ENCODE measurements around the gene VWA5B1.

Gene VWA5B1

GRCh38 chr1:20381045-20381641 lies 90.5 kb downstream of the VWA5B1 start:
- H3K4me2 ChIP-seq (ENCODE audit: low read depth, low read length): no peak overlapping the region
- no peak overlapping the region for H3K4me3 ChIP-seq (ENCODE audit: low read length)
- no peak overlapping the region for H3K9ac ChIP-seq (ENCODE audit: low read length)
- peaks cover 93% of the 10 kb centered on the region for H3K27me3 ChIP-seq (replicated peaks; ENCODE audit: insufficient read depth, low read length)
- H3K27ac ChIP-seq (ENCODE audit: low read length): no peak overlapping the region
- no peaks in the 10 kb centered on the region for H3K79me2 ChIP-seq (ENCODE audit: low read length)
- TF ChIP-seq CTCF (IDR thresholded peaks at IDR 0.05; ENCODE audit: low read length) (no peak), EZH2phosphoT487 (IDR thresholded peaks at IDR 0.05; ENCODE audit: low read length) (no peak), EZH2 (optimal IDR thresholded peaks at IDR 0.05; ENCODE audit: low read depth, low read length) (no peak)
- H3K9me3 ChIP-seq (replicated peaks; ENCODE audit: insufficient read depth, low read length): no peaks in the 10 kb centered on the region
- H3K4me1 ChIP-seq (ENCODE audit: low read length): no peaks in the 10 kb centered on the region
- no peaks in the 10 kb centered on the region for H3K9me2 ChIP-seq (replicated peaks; ENCODE audit: insufficient read depth, low read length)
- H2AFZ ChIP-seq (ENCODE audit: low read length): no peak overlapping the region
- no peaks in the 10 kb centered on the region for H3F3A ChIP-seq (ENCODE audit: insufficient read depth, low read length)
- H3K36me3 ChIP-seq (replicated peaks; ENCODE audit: insufficient read depth, low read length): no peaks in the 10 kb centered on the region
- no peaks in the 10 kb centered on the region for H4K20me1 ChIP-seq (ENCODE audit: insufficient read depth, low read length)
- DNase-seq: no peak

- Histone ChIP-seq H3K9ac (ENCODE audit: low read length) (no peak overlapping the region), H4K20me1 (ENCODE audit: insufficient read depth, low read length) (no peaks in the 10 kb centered on the region), H3K9me3 (replicated peaks; ENCODE audit: insufficient read depth, low read length) (no peaks in the 10 kb centered on the region), H3K9me2 (replicated peaks; ENCODE audit: insufficient read depth, low read length) (no peaks in the 10 kb centered on the region), H3K27me3 (replicated peaks; ENCODE audit: insufficient read depth, low read length) (peaks cover 95% of the 10 kb centered on the region), H3K36me3 (replicated peaks; ENCODE audit: insufficient read depth, low read length) (no peaks in the 10 kb centered on the region), H2AFZ (ENCODE audit: low read length) (no peak overlapping the region), H3K4me1 (ENCODE audit: low read length) (no peaks in the 10 kb centered on the region), H3K79me2 (ENCODE audit: low read length) (no peaks in the 10 kb centered on the region), H3K4me2 (ENCODE audit: low read depth, low read length) (no peak overlapping the region), H3K27ac (ENCODE audit: low read length) (no peak overlapping the region), H3K4me3 (ENCODE audit: low read length) (no peak overlapping the region), H3F3A (ENCODE audit: insufficient read depth, low read length) (no peaks in the 10 kb centered on the region)
- no peak for DNase-seq
- TF ChIP-seq EZH2phosphoT487 (IDR thresholded peaks at IDR 0.05; ENCODE audit: low read length): no peak
- no peak for TF ChIP-seq EZH2 (optimal IDR thresholded peaks at IDR 0.05; ENCODE audit: low read depth, low read length)
- no peak for TF ChIP-seq CTCF (IDR thresholded peaks at IDR 0.05; ENCODE audit: low read length)
These were observed 91.3 kb downstream of the VWA5B1 start for GRCh38 chr1:20381961-20382360.

- Histone ChIP-seq H3K27me3 (replicated peaks; ENCODE audit: insufficient read depth, low read length) (peaks cover 95% of the 10 kb centered on the region), H4K20me1 (ENCODE audit: insufficient read depth, low read length) (no peaks in the 10 kb centered on the region), H3K36me3 (replicated peaks; ENCODE audit: insufficient read depth, low read length) (no peaks in the 10 kb centered on the region), H3K4me2 (ENCODE audit: low read depth, low read length) (no peak overlapping the region), H2AFZ (ENCODE audit: low read length) (no peak overlapping the region), H3K9ac (ENCODE audit: low read length) (no peak overlapping the region), H3K9me3 (replicated peaks; ENCODE audit: insufficient read depth, low read length) (no peaks in the 10 kb centered on the region), H3K79me2 (ENCODE audit: low read length) (no peaks in the 10 kb centered on the region), H3K9me2 (replicated peaks; ENCODE audit: insufficient read depth, low read length) (no peaks in the 10 kb centered on the region), H3K4me1 (ENCODE audit: low read length) (no peaks in the 10 kb centered on the region), H3K4me3 (ENCODE audit: low read length) (no peak overlapping the region), H3F3A (ENCODE audit: insufficient read depth, low read length) (no peaks in the 10 kb centered on the region), H3K27ac (ENCODE audit: low read length) (no peak overlapping the region)
- DNase-seq: no peak
- no peak for TF ChIP-seq EZH2 (optimal IDR thresholded peaks at IDR 0.05; ENCODE audit: low read depth, low read length)
- no peak for TF ChIP-seq EZH2phosphoT487 (IDR thresholded peaks at IDR 0.05; ENCODE audit: low read length)
- TF ChIP-seq CTCF (IDR thresholded peaks at IDR 0.05; ENCODE audit: low read length): no peak
These were observed 92.0 kb downstream of the VWA5B1 start for GRCh38 chr1:20382711-20383110.
